RWPE2 (cell line): ENCODE results near the gene HIP1R.

ENCODE experiments used
- ATAC-seq: fragments of 200-7000 bp; cut with Tn5 transposase; 3 replicates; pipeline ENCODE4 v1.9.1; 2021; ENCODE audit warnings: low read depth
- DNase-seq: peaks from one replicate; pipeline ENCODE4 v3.0.0-alpha.2; 2020; ENCODE audit warnings: low spot score
- H3K27ac ChIP-seq: fragments of 450-650 bp; 2 replicates; pipeline ENCODE4 v1.5.1; 2017; ENCODE audit warnings: mild to moderate bottlenecking; ENCODE audit not compliant: poor library complexity, severe bottlenecking
- H3K27me3 ChIP-seq: fragments of 250-450 bp; sonication (Bioruptor Pico); 2 replicates; pipeline ENCODE4 v1.5.1; 2021; ENCODE audit warnings: mild to moderate bottlenecking, moderate library complexity; ENCODE audit not compliant: insufficient read depth, poor library complexity, severe bottlenecking
- H3K36me3 ChIP-seq: fragments of 250-450 bp; sonication (Bioruptor Pico); 2 replicates; pipeline ENCODE4 v1.5.1; 2020; ENCODE audit warnings: low read depth, mild to moderate bottlenecking, moderate library complexity
- H3K4me1 ChIP-seq: fragments of 250-450 bp; sonication (Bioruptor Pico); 2 replicates; pipeline ENCODE4 v1.5.1; 2021; ENCODE audit warnings: mild to moderate bottlenecking, moderate library complexity; ENCODE audit not compliant: insufficient read depth, poor library complexity, severe bottlenecking
- H3K4me3 ChIP-seq: fragments of 250-450 bp; sonication (Bioruptor Pico); 2 replicates; pipeline ENCODE4 v1.5.1; 2021; ENCODE audit warnings: mild to moderate bottlenecking, moderate library complexity; ENCODE audit not compliant: severe bottlenecking
- H3K9me3 ChIP-seq: fragments of 250-450 bp; sonication (Bioruptor Pico); 2 replicates; pipeline ENCODE4 v1.5.1; 2021; ENCODE audit warnings: mild to moderate bottlenecking, moderate library complexity; ENCODE audit not compliant: severe bottlenecking
- CTCF ChIP-seq: fragments of 450-650 bp; IDR thresholded peaks from one replicate; pipeline ENCODE4 v1.5.1; 2017; ENCODE audit warnings: mild to moderate bottlenecking, moderate library complexity; ENCODE audit not compliant: poor library complexity, severe bottlenecking

Gene HIP1R

DNA sequence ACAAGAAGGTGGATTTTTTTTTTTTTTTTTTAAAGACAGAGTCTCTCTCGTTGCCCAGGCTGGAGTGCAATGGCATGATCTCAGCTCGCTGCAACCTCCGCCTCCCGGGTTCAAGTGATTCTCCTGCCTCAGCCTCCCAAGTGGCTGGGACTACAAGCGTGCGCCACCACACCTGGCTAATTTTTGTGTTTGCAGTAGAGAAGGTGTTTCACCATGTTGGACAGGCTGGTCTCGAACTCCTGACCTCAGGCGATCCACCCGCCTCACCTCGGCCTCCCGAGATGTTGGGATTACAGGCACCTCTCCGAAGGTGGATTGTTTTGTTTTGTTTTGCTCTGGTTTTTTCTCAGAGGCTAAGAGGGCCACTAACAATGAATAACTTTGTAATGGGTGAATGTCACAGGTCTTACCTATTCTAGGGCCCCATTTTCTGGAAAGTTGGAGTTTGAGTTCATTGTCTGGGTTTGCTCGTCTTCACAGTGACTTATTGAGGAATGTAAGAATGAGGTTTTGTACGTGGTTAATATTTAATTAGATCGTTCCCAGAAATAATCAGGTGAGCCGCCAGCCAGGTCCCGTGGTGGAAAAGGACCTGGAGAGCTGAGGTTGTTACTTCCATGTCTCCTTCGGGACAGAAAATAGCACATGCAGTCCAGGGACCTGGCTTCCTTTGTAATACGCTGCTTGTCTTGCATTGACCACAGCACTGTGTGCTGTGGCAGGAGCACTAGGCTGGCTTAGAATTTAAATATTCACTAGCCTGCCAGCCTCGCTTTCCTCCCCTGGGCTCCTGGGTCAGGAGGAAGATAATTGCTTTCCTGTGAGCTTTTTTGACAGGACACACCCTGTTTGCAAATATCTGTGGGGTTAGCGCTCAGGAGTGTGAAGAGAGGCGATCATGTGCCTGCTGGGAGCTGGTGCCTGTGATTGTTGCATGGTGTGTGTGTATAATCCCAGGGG, 2.3 kb downstream of the HIP1R start:
- H3K27ac ChIP-seq, result no peak overlapping the region
- H3K27me3 ChIP-seq, result no peaks in the 10 kb centered on the region
- ATAC-seq (no peak), DNase-seq (no peak)
- no peak overlapping the region for H3K4me3 ChIP-seq
- no peaks in the 10 kb centered on the region for H3K36me3 ChIP-seq
- no peak for TF ChIP-seq CTCF
- no peaks in the 10 kb centered on the region for H3K9me3 ChIP-seq
- H3K4me1 ChIP-seq, result peaks cover 34% of the 10 kb centered on the region

DNA sequence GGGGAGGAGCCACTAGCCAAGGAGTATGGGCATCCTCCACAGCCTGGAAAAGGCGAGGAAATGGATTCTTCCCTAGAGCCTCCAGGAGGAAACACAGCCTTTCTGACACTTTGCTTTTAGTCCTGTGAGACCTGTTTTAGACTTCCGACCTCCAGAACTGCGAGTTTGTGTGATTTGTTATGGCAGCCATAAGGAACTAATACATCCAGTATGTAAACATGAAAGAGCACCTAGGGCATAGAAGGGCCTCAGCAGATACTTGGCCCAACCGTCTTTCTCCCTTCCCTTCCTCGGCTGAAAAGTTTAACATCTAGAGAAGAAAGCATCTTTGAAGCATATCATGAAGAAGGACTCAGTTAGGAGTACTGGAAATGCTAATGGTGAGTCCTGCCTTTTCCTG, 3.6 kb downstream of the HIP1R start:
- no peak for TF ChIP-seq CTCF
- DNase-seq (no peak), ATAC-seq (no peak)
- Histone ChIP-seq H3K4me3 (no peak overlapping the region), H3K9me3 (no peaks in the 10 kb centered on the region), H3K27me3 (no peaks in the 10 kb centered on the region), H3K4me1 (peaks cover 34% of the 10 kb centered on the region), H3K27ac (no peak overlapping the region), H3K36me3 (no peaks in the 10 kb centered on the region)

DNA sequence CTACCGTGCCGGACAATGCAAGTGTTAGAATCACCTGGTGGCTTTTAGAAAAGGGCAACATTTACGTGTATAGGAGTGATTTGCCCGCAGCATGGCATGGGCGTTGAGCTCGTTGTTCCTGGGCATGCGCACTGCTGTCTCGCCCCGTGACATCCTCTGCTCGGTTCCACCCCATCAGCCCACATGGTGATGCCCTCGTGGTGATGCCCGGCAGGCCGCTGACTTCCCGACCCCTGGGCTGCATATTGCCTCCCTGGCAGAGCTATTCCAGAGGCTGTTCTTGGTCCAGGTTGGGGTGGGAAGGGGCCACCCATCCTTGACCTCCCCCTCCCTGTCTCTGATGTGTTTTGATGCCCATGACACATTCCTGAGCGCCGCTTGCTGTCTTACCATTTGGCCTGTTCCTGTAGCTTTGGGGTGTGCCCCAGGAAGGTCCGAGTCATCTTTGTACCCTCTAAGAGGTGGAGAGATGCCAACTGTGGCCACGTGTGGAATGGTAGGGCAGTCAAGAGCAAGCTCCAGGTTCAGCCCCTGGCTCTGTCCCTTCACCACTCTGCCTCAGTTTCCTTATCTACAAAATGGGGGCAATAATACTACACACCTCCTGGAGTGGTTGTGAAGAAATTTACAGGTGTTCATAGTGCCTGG, 4.8 kb downstream of the HIP1R start:
- no peak for TF ChIP-seq CTCF
- Histone ChIP-seq H3K9me3 (no peaks in the 10 kb centered on the region), H3K4me3 (no peak overlapping the region), H3K27ac (peak overlapping the region; percentile 52), H3K27me3 (no peaks in the 10 kb centered on the region), H3K36me3 (no peaks in the 10 kb centered on the region), H3K4me1 (peaks cover 34% of the 10 kb centered on the region)
- DNase-seq (no peak), ATAC-seq (no peak)

- H3K4me1 ChIP-seq, result peaks cover 34% of the 10 kb centered on the region
- H3K36me3 ChIP-seq, result no peaks in the 10 kb centered on the region
- no peak for TF ChIP-seq CTCF
- H3K9me3 ChIP-seq, result no peaks in the 10 kb centered on the region
- DNase-seq (peak; percentile 70), ATAC-seq (peak; percentile 70)
- H3K27me3 ChIP-seq, result no peaks in the 10 kb centered on the region
- no peak overlapping the region for H3K4me3 ChIP-seq
- H3K27ac ChIP-seq, result peak overlapping the region; percentile 52
These were observed 5.6 kb downstream of the HIP1R start for GRCh38 chr12:122840580-122841513.
